HCEC 1CT (cell line): Measurements from ENCODE around the gene ZXDC.
A peak's percentile ranks its signal among the peaks of the same experiment; 100 is the strongest.

Experiments
- DNase-seq: peaks from one replicate; pipeline ENCODE4 v3.0.0-alpha.2; 2017

Gene ZXDC

DNA sequence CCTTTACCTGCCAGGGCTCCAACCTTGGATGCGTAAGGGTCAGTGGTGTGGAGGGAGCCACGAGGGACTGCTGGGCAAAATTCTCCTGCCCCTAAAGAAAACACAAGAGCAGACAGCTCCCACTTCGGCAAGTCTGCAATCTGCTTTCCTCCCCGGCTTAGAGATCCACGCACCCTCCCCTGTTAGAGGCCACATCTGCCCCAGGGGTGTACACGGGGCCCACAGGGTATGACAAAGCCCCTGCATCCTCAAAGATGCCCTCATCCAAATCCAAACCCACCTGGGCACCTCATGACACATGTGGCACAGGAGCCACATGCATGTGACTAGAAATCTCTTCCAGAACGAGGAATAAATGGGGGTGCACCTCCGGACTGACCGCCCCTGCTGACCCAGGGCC is 25.5 kb downstream of the ZXDC start:
- no peak for DNase-seq

DNA sequence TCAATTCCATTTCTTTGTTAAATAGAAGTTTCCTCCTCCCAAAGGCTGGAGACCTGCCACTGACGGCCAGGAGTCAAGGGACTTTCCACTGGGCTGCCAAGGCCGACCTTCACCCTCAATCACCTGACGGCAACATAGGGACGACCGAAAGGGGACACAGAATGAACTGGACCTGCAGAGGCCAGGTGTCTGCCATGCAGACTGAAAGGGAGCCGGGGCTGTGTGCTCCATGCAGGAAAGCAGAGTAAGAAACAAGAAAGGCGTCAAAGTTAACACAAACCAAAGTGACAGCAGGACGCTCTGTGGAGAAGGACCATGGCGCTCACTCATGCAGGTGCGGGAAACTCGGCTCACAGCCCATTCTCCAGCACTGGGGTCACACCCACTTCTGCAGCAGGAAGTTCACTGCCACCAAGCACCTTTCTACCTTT is 26.1 kb downstream of the ZXDC start:
- DNase-seq, result no peak

DNA sequence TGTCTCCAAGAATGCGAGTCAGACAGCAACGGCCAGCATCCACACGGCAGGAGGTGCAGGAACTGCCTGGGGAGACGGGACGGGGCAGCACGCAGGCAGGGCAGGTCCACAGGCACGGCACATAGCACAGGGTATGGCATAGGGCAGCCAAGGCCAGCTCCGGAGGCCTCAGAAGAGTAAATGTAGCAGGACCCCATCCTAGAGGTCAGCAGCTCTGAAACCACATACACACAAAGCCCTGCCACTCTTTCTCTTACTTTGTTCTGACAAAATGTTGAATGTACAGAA is 26.9 kb downstream of the ZXDC start:
- no peak for DNase-seq

DNA sequence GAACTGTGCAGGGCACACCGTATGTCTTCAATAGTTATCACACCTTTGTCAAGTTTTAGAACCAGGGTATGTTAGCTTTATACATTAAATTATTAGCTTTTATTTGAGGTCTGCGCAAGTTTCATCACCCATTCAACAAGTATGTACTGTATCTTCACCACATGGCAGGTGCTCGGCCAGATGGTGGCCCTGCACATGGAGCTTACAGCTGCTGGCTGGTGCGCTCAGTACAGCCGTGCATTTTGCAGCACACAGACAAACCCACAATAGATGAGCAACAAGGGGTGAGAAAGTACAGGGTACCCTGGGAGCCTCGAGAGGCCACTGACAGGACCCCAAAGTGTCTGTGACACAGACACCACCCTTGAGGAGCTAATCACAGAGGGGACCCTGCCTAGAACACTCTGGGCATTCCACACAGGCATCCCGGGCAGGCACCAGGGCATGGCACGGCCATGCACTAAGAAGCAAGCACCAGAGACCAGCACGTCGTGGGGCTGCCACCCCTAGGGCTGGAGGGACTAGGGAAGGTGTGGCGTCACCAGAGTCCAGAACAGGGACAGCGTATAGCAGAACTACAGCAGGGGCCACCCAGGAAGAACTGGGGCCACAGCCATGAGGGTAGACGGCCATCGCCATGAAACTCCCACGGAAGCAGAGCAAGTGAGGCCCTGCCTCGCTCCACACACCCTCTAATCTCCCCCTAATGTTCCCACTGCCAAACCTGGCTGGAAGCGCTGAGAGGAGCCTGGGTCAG is 27.4 kb downstream of the ZXDC start:
- no peak for DNase-seq

DNA sequence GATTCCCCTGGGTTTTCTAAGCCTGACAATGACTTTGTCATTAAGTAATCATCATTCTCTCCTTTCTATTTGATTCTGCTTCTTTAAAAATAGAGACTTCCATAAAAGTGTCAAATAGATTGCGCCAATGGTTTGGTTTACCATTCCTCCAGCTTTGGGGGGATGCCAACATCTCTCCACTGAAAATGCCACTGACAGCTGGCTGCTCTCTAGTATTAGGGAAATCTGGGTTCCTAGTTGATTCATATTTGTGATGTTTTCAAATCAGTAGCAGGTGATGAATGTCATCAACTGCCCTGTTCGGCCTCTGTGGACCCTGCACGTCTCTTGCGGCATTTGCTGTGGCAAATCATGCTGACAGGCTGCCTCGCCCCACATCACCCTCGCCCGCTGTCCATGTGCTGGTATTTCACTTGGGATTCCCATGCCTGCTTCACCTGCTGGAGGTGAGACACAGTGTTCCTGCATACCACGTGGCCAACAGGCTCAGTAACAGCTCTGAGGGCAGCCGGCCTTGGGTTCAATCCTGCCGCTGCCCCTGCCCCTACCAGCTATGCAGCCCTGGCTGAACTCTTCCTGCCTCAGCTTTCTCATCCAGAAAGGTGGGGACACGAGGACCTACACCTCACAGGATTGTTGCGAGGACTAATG is 28.1 kb downstream of the ZXDC start:
- no peak for DNase-seq

DNA sequence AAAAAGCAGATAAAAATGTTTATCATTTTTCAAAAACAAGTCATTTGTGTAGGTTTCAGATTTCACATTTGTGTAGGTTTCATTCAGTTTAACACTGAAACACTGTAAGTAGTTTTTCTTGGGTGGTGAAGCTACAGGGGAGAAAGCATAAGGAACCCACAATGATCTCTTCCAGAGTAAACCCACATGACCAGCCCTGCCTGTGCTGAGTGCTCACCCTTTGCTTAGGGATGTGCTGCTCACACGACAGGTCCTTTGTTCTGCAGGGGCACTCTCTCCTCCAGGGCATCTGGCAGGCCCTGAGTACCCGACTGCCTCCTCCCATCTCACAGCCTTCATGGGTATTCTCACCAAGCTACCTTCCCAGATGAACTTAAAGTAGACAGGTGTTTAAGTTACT is 28.9 kb downstream of the ZXDC start:
- DNase-seq, result no peak

DNA sequence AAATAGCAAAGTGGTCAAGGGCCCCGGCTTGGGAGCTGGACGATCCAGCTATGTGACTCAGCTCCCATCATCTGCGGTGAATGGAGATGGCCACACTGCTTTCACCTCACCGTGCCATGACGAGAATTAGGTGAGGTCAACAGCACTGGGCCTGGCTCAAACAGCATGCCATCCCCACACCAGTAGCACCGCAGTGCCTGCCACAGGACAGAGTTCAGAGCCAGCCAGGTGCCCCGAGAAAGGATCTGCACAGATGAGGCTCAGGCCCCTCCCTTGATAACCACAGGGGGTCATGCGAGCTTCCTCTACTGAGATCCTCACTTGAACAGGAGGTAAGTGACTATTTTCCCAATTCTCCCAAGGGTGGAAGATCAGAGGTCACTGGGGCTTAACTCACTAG is 29.4 kb downstream of the ZXDC start:
- no peak for DNase-seq

DNA sequence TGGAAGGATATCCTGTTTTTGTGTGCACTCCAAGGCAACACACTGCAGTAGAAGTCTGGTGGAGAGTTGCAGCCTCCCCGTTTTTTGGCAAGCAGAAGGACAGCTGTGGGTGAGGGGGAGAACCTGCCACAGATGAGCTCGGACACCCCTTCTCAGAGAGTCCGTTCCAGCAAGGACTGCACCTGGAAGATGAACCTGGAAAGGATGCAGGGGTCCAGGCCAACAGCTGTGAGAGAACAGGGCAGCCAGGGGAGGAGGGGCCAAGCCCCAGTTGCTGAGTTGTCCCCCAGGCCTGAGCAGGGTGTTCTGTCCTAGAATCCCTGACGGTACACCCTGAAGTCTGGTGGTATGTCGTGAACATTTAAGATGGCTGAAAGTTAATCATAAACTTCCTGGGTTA is 30.2 kb downstream of the ZXDC start:
- DNase-seq, result no peak

- DNase-seq, result no peak
Measured at GRCh38 chr3:126442856-126443242, 32.8 kb downstream of the ZXDC start.

DNA sequence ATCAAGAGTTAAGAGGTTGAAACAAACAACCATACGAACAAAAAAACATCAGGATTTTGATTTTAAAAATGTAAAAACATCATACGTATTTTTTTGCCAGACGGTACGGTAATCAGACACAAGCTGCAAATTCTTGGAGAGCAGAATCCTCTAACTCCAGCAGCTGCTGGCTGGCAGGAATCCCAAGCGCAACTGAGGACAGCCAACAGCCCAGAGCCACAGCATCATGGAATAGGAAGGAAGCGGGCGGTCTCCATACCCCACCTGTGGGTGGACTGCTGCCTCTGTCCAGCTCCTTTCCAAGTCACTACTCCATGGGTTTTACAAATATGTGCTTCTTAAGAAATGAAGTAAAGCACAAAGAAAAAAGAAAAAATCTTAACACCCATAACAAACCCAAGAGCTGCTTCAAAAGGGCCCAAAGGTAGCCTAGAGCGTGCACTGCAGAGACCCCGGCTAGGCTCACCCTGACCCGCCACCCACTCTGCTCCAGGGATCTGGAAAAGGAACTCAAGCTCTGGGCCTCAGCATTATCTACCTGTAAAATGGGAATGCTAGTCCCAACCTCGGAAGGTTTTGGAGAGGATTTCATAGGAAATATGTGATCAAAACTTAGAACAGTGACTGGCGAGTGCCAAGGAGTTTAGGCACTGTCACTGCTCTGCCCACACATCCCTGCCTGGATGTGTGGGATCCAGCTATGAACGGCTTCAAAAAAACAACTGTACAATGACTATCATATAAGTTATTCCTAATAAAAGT is 33.4 kb downstream of the ZXDC start:
- peak; percentile 14 for DNase-seq

DNA sequence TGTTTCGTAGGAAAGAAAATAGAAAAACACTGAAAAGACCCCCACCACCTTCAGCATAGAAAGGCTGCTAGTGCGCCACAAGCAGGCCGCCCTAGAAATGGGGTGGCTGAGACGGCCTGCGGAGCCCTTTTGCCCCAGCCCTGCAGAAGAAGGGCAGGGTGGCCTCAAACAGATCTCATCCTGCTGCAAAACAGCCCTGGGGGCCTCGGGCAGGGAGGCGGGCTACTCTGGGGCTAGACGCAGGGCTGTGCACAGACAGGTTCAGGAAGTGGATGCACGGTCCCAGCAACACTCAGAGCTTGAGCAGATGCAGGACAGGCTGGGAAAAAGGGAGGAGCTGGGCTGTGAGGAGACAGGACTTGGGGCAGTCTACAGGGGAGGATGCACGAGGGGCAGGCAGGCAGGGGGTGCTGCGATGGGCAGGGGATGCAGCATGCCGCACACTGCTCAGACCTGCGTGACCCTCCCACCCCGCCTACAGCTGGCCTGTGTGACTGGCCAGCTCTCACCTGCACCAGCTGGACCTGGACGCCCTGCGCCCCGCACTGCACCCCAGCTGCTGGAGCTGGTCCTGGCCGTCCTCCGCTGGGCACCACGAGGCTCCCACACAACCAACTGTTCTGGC is 34.3 kb downstream of the ZXDC start:
- DNase-seq, result no peak

- no peak for DNase-seq
Measured at GRCh38 chr3:126440709-126440995, 35.0 kb downstream of the ZXDC start.

DNA sequence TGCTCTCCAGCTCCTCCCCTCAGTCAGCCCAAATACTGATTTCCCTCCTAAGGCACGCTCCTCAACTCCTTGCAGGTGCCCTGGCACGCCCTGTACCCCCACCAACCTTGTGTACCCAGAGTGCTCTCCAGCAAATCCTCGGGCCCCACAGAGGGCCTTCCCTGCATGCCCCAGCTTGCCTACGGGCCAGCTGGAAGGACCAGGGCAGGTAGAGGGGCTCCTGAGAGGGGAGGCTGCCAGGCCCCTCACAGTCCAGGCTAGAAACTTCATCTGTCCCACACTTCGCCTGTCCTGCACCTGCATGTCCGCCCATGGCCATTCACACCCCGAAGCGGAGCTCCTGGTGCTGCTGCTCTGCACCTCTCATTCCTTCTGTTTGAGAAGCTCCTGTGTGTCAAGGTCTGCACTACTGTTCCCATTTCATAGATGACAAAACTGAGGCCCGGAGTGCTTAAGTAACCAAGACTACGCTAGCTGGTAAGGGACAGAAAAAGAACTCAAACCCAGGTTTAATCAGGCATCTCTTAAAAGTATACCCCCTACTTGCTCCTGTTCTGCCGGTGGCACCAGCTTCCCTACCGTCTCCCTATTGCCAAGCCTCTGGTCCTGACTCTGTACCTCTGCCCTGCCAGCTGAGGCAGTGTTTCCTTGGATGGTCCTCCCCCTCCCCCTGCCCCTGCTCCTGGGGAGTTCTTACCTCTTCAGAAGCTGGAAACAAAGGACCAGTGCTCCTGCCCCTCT is 35.6 kb downstream of the ZXDC start:
- DNase-seq, result no peak

GRCh38 chr3:126439346-126439967 is 36.2 kb downstream of the ZXDC start:
- DNase-seq, result no peak

DNA sequence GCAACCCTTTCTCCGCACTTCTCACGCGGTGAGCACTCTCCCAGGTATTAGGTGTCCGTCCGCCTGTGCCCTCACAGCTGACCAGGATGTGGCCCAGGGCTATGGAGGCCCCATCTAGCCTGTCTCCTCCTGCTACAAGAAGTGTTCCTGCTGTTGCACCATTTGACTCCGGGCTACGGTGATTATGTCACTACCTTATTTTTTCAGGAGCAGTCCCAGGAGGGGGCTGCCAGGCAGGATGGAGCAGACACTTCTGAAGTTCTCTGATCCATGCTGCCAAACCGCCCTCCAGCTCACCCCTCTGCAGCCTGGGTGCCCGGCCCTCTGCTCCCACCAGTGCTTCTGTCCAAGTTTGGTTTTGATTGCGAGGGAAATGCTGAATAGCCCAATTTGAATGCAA is 36.9 kb downstream of the ZXDC start:
- no peak for DNase-seq

- no peak for DNase-seq
Measured at GRCh38 chr3:126438186-126438585, 37.5 kb downstream of the ZXDC start.

DNA sequence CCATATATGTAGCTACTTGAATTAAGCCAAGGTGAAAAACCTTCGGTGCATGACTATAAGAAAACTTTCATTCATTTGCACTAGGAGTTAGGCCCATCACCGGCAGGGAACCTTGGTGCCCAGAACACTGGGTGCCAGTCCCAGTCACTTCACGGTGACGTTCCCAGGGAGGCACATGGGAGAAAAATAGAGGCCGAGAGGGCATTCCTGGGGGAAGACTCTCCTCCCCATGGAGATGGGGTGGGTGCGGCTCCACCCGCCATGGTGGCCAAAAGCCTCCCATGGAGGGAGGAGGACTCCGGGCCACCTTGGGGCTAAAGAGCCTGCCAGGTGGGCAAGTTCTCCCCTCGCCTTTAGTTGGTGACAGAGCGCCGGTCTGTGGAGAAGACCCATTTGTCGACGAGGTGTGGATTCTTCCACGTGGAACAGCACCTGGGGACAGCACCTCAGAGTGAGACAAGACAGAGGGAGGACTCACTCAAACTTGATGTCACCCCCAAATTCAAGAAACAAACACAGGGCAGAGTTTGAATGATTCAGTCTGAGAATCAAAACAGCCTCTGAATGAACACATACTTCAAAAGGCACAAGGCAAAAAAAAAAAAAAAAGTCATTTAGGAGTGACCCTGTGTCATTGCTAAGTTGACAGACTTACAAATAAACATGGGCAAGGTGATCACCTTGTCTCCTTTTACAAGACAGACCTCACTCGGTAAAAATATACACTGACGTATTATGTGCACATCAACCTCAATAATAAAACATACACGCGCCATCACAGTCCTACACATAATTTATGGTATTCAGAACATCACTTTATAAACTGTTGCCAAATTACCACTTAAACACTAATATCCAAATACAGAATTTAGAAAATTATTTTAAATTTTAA is 38.6 kb downstream of the ZXDC start:
- DNase-seq, result no peak

DNA sequence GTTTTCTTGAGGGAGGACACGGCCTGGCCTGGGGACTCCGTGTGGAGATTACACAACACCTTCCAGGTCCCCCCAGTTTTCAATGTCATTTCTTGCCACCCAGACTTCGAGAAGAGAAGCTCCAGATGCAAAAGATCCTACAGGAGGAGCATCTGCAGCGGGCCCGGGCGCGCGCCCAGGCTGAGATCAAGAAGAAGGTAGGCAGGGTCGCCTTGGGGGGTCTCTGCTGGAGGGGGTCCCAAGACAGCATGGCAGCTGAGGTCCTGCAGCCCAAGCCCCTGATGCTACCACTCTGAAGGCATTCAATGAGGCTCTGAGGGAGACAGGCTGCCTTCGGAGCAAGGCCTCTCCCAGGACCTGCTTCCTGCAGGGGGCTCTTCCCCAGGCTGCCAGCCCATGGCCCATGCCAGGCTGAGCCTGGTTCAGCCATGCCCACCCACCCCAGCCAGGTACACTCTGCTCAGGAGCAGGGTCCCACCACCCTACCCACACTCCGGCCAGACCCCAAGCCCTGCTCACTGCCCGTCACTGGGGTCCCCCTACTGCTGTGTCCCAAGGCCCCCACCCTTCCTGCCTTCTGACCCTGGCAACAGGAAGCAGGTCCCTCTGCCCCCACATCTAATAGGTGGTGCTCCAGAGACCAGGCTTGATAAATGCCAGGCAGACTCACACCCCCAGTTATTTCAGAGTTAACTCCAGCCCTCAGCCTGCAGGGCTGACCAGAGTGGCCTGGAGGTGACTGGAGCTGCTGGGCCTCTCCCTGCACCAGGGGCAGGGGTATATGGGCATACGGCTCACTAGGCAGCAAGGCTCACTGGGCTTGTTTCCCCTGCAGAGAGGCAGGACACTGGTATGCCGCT is 40.0 kb downstream of the ZXDC start:
- DNase-seq, result no peak

GRCh38 chr3:126434931-126435411 is 40.7 kb downstream of the ZXDC start:
- no peak for DNase-seq

DNA sequence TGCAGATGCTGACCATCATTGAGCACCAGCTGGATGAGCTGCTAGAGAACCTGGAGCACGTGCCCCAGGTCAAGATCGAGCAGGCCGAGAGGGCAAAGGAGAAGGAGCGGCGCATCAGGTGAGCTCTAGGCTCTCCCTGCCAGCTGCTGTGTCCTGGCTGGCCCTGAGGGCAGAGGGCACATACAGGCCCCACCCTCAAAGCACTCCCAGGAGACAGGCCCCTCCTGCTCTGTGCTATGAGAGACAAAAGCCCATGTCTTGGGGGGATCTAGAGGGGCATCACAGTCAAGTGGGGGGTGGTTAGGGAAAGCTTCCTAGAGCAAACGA is 41.5 kb downstream of the ZXDC start:
- DNase-seq, result no peak
